HL-60 (cell line): Measurements from ENCODE around the gene PSMC2.

ENCODE experiments used
- DNase-seq, 2 experiments: peaks; one replicate each; pipeline ENCODE4 v3.0.0-alpha.2; 2010 to 2020; ENCODE audit warnings: low read depth in 1 of 2, low spot score in 1 of 2
- H3K27ac ChIP-seq: fragments of 250-450 bp; sonication (Bioruptor Pico); replicated peaks from 2 replicates; pipeline ENCODE4 v1.5.1; 2020; ENCODE audit warnings: mild to moderate bottlenecking, moderate library complexity
- H3K27me3 ChIP-seq: fragments of 250-450 bp; sonication (Bioruptor Pico); 2 replicates; pipeline ENCODE4 v1.5.1; 2021; ENCODE audit warnings: mild to moderate bottlenecking, moderate library complexity; ENCODE audit not compliant: insufficient read depth, poor library complexity, severe bottlenecking
- H3K4me3 ChIP-seq: replicated peaks from 2 replicates; pipeline ENCODE4 v1.5.1; 2011; ENCODE audit warnings: mild to moderate bottlenecking, control low read depth, low read length; ENCODE audit not compliant: insufficient read depth
- GABPA ChIP-seq: IDR thresholded peaks from 2 replicates; pipeline ENCODE4 v1.6.1; 2012; ENCODE audit warnings: low read depth
- POLR2AphosphoS5 ChIP-seq: IDR thresholded peaks from 2 replicates; pipeline ENCODE4 v1.6.1; 2012; ENCODE audit warnings: low read depth
- SPI1 ChIP-seq: IDR thresholded peaks from 2 replicates; pipeline ENCODE4 v1.6.1; 2012; ENCODE audit warnings: low read depth, mild to moderate bottlenecking, borderline replicate concordance
- TF ChIP-seq, protein P1 (sequence below): IDR thresholded peaks from one replicate; pipeline ENCODE4 v1.5.1; 2011; ENCODE audit warnings: low read length, control low read depth, inconsistent platforms; ENCODE audit not compliant: insufficient read depth
- TF ChIP-seq, protein P2 (sequence below): IDR thresholded peaks from 2 replicates; pipeline ENCODE4 v1.6.1; 2012; ENCODE audit warnings: low read depth; ENCODE audit not compliant: insufficient replicate concordance

PSMC2 gene

DNA sequence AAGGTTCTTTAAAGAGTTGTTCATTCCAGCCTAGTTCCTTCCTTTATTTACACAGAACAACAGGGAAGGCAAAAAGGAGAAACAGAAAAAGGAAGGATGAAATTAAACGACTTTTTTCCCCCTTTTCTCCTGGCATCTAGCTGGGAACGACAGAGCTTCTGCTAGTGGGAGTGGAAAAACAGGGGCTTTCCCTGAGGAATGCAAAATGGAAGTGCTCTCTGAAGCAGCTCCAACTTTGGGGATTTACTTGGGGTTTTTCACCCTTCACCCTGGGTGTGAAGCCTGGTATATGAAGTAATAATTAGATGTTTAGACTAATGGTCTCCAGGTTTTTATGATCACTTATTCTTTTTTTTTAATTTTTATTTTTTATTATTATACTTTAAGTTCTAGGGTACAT lies 46.0 kb upstream of the PSMC2 start:
- no peak overlapping the region for H3K4me3 ChIP-seq
- no peak overlapping the region for H3K27ac ChIP-seq
- TF ChIP-seq, protein P1, sequence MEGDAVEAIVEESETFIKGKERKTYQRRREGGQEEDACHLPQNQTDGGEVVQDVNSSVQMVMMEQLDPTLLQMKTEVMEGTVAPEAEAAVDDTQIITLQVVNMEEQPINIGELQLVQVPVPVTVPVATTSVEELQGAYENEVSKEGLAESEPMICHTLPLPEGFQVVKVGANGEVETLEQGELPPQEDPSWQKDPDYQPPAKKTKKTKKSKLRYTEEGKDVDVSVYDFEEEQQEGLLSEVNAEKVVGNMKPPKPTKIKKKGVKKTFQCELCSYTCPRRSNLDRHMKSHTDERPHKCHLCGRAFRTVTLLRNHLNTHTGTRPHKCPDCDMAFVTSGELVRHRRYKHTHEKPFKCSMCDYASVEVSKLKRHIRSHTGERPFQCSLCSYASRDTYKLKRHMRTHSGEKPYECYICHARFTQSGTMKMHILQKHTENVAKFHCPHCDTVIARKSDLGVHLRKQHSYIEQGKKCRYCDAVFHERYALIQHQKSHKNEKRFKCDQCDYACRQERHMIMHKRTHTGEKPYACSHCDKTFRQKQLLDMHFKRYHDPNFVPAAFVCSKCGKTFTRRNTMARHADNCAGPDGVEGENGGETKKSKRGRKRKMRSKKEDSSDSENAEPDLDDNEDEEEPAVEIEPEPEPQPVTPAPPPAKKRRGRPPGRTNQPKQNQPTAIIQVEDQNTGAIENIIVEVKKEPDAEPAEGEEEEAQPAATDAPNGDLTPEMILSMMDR, result no peak
- TF ChIP-seq GABPA (no peak), POLR2AphosphoS5 (no peak), SPI1 (no peak)
- TF ChIP-seq, protein P2, sequence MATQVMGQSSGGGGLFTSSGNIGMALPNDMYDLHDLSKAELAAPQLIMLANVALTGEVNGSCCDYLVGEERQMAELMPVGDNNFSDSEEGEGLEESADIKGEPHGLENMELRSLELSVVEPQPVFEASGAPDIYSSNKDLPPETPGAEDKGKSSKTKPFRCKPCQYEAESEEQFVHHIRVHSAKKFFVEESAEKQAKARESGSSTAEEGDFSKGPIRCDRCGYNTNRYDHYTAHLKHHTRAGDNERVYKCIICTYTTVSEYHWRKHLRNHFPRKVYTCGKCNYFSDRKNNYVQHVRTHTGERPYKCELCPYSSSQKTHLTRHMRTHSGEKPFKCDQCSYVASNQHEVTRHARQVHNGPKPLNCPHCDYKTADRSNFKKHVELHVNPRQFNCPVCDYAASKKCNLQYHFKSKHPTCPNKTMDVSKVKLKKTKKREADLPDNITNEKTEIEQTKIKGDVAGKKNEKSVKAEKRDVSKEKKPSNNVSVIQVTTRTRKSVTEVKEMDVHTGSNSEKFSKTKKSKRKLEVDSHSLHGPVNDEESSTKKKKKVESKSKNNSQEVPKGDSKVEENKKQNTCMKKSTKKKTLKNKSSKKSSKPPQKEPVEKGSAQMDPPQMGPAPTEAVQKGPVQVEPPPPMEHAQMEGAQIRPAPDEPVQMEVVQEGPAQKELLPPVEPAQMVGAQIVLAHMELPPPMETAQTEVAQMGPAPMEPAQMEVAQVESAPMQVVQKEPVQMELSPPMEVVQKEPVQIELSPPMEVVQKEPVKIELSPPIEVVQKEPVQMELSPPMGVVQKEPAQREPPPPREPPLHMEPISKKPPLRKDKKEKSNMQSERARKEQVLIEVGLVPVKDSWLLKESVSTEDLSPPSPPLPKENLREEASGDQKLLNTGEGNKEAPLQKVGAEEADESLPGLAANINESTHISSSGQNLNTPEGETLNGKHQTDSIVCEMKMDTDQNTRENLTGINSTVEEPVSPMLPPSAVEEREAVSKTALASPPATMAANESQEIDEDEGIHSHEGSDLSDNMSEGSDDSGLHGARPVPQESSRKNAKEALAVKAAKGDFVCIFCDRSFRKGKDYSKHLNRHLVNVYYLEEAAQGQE, result no peak
- H3K27me3 ChIP-seq, result no peaks in the 10 kb centered on the region
- no peak for DNase-seq

DNA sequence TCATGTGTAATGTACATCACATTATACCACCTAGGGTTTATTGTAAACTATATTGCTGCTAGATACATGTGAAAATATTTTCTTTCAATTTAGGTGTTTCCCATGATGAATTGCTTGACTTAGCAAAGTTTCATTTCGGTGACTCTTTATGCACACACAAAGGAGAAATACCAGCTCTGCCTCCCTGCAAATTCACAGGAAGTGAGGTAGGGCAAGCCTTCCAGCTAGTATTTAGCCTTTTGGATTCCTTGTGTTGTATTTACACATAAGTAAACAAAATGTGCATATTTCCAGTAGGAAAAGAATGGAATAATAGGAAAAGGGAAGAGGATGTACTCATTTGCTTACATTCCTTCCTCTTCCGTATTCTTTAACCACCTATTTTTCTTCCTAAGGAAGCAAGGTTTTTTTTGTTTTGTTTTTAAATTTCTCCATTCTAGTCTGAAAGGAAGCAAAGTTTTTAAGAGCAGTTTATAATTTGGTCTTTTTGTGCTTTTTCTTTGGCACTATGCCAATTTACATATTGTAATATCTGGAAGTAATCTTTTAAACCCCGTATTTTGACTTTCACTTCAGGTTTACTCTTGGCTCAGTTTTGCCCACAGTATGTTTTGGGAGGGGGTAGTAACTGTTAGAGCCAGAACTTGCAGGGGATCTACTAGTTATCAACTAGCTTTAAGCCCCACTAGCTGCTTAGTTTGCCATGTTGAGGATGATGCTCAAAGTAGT lies 39.8 kb upstream of the PSMC2 start:
- H3K4me3 ChIP-seq, result no peak overlapping the region
- no peak overlapping the region for H3K27ac ChIP-seq
- no peaks in the 10 kb centered on the region for H3K27me3 ChIP-seq
- no peak for TF ChIP-seq GABPA
- TF ChIP-seq, protein P1, result no peak
- no peak for TF ChIP-seq SPI1
- no peak for TF ChIP-seq POLR2AphosphoS5
- TF ChIP-seq, protein P2, result no peak
- no peak for DNase-seq

DNA sequence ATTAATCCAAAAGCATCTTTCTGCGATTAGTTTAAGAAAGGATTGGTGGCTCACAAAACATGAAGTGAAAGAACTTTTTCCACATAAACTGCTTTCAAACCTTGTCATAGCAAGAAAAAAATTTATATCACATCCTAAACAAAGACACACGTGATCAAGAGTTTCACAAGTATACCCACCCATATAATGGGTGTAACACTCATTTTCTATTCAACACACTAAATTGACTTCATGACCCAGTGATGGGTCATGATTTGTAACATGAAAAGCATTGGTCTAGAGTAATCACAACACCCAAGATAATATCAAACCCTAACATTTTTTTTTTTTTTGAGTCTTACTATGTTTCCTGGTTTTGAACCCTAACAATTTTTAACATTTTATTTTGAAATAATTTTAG lies 32.6 kb upstream of the PSMC2 start:
- no peak overlapping the region for H3K27ac ChIP-seq
- H3K4me3 ChIP-seq, result no peak overlapping the region
- no peak for TF ChIP-seq POLR2AphosphoS5
- TF ChIP-seq, protein P2, result no peak
- TF ChIP-seq SPI1, result no peak
- TF ChIP-seq, protein P1, result no peak
- no peak for TF ChIP-seq GABPA
- no peak for DNase-seq
- H3K27me3 ChIP-seq, result no peaks in the 10 kb centered on the region
